Mesenteric fat pad (tissue), 1 donor: Measurements from ENCODE around the gene VTI1A. TPM values are rescaled to one million over a fixed set of nuclear protein-coding genes. Genes with fewer than 3 reads are reported as not detected.

ENCODE experiments used
- DNase-seq: peaks from one replicate; pipeline ENCODE4 v3.0.0-alpha.2; 2020; ENCODE audit warnings: low spot score
- total RNA-seq: library from RNA; stranded (reverse); fragmentation: NEBNext Ultra II Directional; extraction: Animal tissue kit (Norgen Biotek cat#: 25700); gene quantifications from one replicate; pipeline ENCODE4 v1.2.1, GENCODE V29; 2021
- donor health status: DM: yes; HTN: yes; CAD: no.

Gene VTI1A
- total RNA-seq, 1 donor from 2014 or later, result 36.1 TPM

GRCh38 chr10:112775892-112776674 lies 329.1 kb downstream of the VTI1A start:
- no peak for DNase-seq

GRCh38 chr10:112778579-112778978 lies 331.6 kb downstream of the VTI1A start:
- no peak for DNase-seq

- DNase-seq, result no peak
Measured at GRCh38 chr10:112779025-112779770, 332.2 kb downstream of the VTI1A start.

GRCh38 chr10:112782200-112782907 lies 335.3 kb downstream of the VTI1A start:
- DNase-seq, result no peak

- DNase-seq, result no peak
Measured at GRCh38 chr10:112783351-112784021, 336.5 kb downstream of the VTI1A start.

GRCh38 chr10:112784022-112784461 lies 337.0 kb downstream of the VTI1A start:
- DNase-seq, result no peak

GRCh38 chr10:112785089-112785488 lies 338.1 kb downstream of the VTI1A start:
- DNase-seq, result no peak

GRCh38 chr10:112789248-112789647 lies 342.2 kb downstream of the VTI1A start:
- DNase-seq, result no peak

GRCh38 chr10:112790030-112790429 lies 343.0 kb downstream of the VTI1A start:
- no peak for DNase-seq

- no peak for DNase-seq
Measured at GRCh38 chr10:112790921-112791320, 343.9 kb downstream of the VTI1A start.

- DNase-seq, result no peak
Measured at GRCh38 chr10:112791447-112791846, 344.4 kb downstream of the VTI1A start.

- DNase-seq, result no peak
Measured at GRCh38 chr10:112792487-112793201, 345.6 kb downstream of the VTI1A start.

- DNase-seq, result no peak
Measured at GRCh38 chr10:112793202-112793921, 346.3 kb downstream of the VTI1A start.

- DNase-seq, result no peak
Measured at GRCh38 chr10:112794201-112794600, 347.2 kb downstream of the VTI1A start.

GRCh38 chr10:112795067-112795466 lies 348.1 kb downstream of the VTI1A start:
- DNase-seq, result no peak

GRCh38 chr10:112797197-112797596 lies 350.2 kb downstream of the VTI1A start:
- no peak for DNase-seq

GRCh38 chr10:112797855-112798254 lies 350.8 kb downstream of the VTI1A start:
- DNase-seq, result no peak

- no peak for DNase-seq
Measured at GRCh38 chr10:112799038-112799437, 352.0 kb downstream of the VTI1A start.

- no peak for DNase-seq
Measured at GRCh38 chr10:112799726-112800510, 352.9 kb downstream of the VTI1A start.
